ENCODE results near the gene CD40LG.

Gene CD40LG

DNA sequence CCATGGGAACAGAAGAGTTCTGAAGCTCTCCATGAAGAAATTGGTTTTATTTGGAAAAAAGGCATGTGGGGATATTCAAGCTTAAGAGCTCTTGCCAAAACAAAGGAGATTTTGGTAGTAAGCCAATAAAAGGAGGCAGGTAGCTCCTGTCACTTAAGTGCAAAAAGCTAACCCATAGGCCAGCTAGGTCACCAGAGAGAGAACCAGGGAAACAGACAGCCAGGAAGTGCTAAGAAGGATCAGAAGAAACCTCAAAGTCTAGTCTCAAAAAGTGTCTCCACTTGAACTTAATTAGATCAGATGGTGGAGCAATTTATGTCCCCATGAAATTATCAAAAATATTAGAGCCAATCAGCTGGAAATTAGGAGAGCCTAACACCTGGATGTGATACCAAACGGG is 49.2 kb downstream of the CD40LG start:
- no peak for DNase-seq (ENCODE audit: low spot score)

- DNase-seq (ENCODE audit: low spot score): no peak
Observed at GRCh38 chrX:136708348-136708747, 60.4 kb downstream of the CD40LG start.

Data from hepatic stellate cell (primary cell).